ENCODE measurements around the gene POU2F3. TPM values are rescaled to one million over a fixed set of nuclear protein-coding genes. Genes with fewer than 3 reads are reported as not detected.

Gene POU2F3
- total and polyA plus RNA-seq, 2 of the 8 experiments (the other 6 are each of a cell fraction or from before 2014, with no cell fraction given): 1.0 to 2.1 TPM

GRCh38 chr11:120327311-120327710 lies 87.4 kb downstream of the POU2F3 start:
- H2AFZ ChIP-seq (ENCODE audit: low read length): no peak overlapping the region
- no peak overlapping the region for H2BK5ac ChIP-seq (ENCODE audit: low read depth, low read length)
- no peaks in the 10 kb centered on the region; a peak in 1 of 4 replicates for H3K79me2 ChIP-seq (ENCODE audit: control insufficient read depth in 1 of 2, insufficient read depth in 2 of 2, low read length in 2 of 2)
- no peak overlapping the region for H3K27ac ChIP-seq (ENCODE audit: low read depth, low read length)
- no peak overlapping the region for H3K9ac ChIP-seq (replicated peaks in 1 of 4; ENCODE audit: extremely low read depth in 1 of 4, low read depth in 3 of 4, low read length in 3 of 4)
- no peak overlapping the region for H3K14ac ChIP-seq (ENCODE audit: insufficient read length)
- ChIA-PET CTCF (ENCODE audit: partially characterized antibody) (no interaction called here), POLR2A (ENCODE audit: partially characterized antibody) (interaction anchor here (3.3 kb wide), 1 partner anchor 9 kb away, joined by 27 read pairs; the partner anchor contains the start of gene ARHGEF12)
- H4K20me1 ChIP-seq (replicated peaks in 1 of 2; ENCODE audit: control insufficient read depth in 1 of 2, insufficient read depth in 2 of 2, low read length in 2 of 2): no peaks in the 10 kb centered on the region
- peaks cover 0 to 3% (median 0%) of the 10 kb centered on the region in 4 experiments; a peak in 3 of 7 replicates for H3K4me1 ChIP-seq (replicated peaks in 1 of 4; ENCODE audit: control insufficient read depth in 3 of 4, insufficient read depth in 4 of 4, low read length in 3 of 4)
- no peak for FAIRE-seq
- no peak overlapping the region for H4K5ac ChIP-seq (ENCODE audit: insufficient read length, low read depth, low read length)
- no peaks in the 10 kb centered on the region for H3K9me3 ChIP-seq (ENCODE audit: insufficient read depth in 2 of 2, low read depth in 1 of 2, low read length in 1 of 2)
- no peak overlapping the region for H2BK120ac ChIP-seq (replicated peaks; ENCODE audit: low read depth, low read length)
- H3K23me2 ChIP-seq (ENCODE audit: low read depth, low read length): peaks cover 6% of the 10 kb centered on the region
- H4K91ac ChIP-seq (replicated peaks; ENCODE audit: insufficient read length, low read length): no peak overlapping the region
- TF ChIP-seq JUND (IDR thresholded peaks at IDR 0.05; ENCODE audit: low read length) (no peak), PHF8 (conservative IDR thresholded peaks at IDR 0.05; ENCODE audit: low read depth, low read length) (no peak), HDAC2 (IDR thresholded peaks at IDR 0.05; ENCODE audit: borderline replicate concordance in 1 of 2, low read depth in 2 of 2, low read length in 2 of 2) (no peak), SP2 (IDR thresholded peaks at IDR 0.05; ENCODE audit: low read length) (no peak), SAP30 (IDR thresholded peaks at IDR 0.05; ENCODE audit: insufficient read depth, insufficient replicate concordance, low read length) (no peak)
- peaks cover 0 to 10% (median 3%) of the 10 kb centered on the region in 4 experiments; a peak in 4 of 8 replicates for H3K36me3 ChIP-seq (ENCODE audit: control insufficient read depth in 2 of 4, insufficient read depth in 4 of 4, low read length in 3 of 4)
- no peak overlapping the region for H2BK12ac ChIP-seq (ENCODE audit: low read depth, low read length)
- H3K4me2 ChIP-seq (ENCODE audit: insufficient read depth in 1 of 2, low read depth in 2 of 2, low read length in 2 of 2): no peak overlapping the region
- no peak overlapping the region for H3K56ac ChIP-seq (replicated peaks; ENCODE audit: insufficient read length, low read depth, low read length)
- H3K23ac ChIP-seq (ENCODE audit: insufficient read length): no peak overlapping the region
- 95% methylated on average over 4 of the region's 4 CpGs; no CpG with 5 or more reads in 1 of the 2 experiments for WGBS, 2 experiments (ENCODE audit: extremely low coverage in 1 of 2, insufficient coverage in 1 of 2, insufficient read length in 1 of 2, insufficient replicate concordance in 2 of 2, low coverage in 1 of 2, low lambda C conversion rate in 2 of 2, missing lambda C conversion rate in 1 of 2)
- H3K79me1 ChIP-seq (ENCODE audit: low read depth, low read length): peaks cover 2% of the 10 kb centered on the region; the same call in 1 of the 2 replicates
- no peak overlapping the region for H3K4ac ChIP-seq (replicated peaks; ENCODE audit: insufficient read length, low read depth, low read length)
- no peak overlapping the region for H4K8ac ChIP-seq (ENCODE audit: extremely low read depth, insufficient read depth, low read length)
- no peak overlapping the region for H3K18ac ChIP-seq (ENCODE audit: extremely low read depth, low read length)
- no peaks in the 10 kb centered on the region for H3K27me3 ChIP-seq (replicated peaks in 1 of 4; ENCODE audit: control insufficient read depth in 3 of 4, extremely low read depth in 1 of 4, insufficient read depth in 3 of 4, low read length in 3 of 4)
- H2BK20ac ChIP-seq (ENCODE audit: low read length): no peak overlapping the region
- no peak overlapping the region for H2AK5ac ChIP-seq (ENCODE audit: low read depth, low read length)
- DNase-seq (ENCODE audit: low read depth in 1 of 2, low spot score in 2 of 2): no peak
- no peak overlapping the region for H3K4me3 ChIP-seq (ENCODE audit: extremely low read depth in 1 of 4, insufficient read depth in 2 of 4, low read depth in 3 of 4, low read length in 4 of 4)
- H2BK15ac ChIP-seq (ENCODE audit: low read length): no peak overlapping the region
